Ishikawa (cell line): Measurements from ENCODE around the gene EPB41L2.

Experiments used
- EP300 ChIP-seq: IDR thresholded peaks from 2 replicates; pipeline ENCODE4 v1.6.1; 2012; ENCODE audit warnings: borderline replicate concordance
- TAF1 ChIP-seq: IDR thresholded peaks from 2 replicates; pipeline ENCODE4 v1.6.1; 2012; ENCODE audit warnings: low read depth, mild to moderate bottlenecking
- TCF12 ChIP-seq: IDR thresholded peaks from 2 replicates; pipeline ENCODE4 v1.6.1; 2012; ENCODE audit warnings: low read depth
- TEAD4 ChIP-seq: IDR thresholded peaks from 2 replicates; pipeline ENCODE4 v1.6.1; 2012
- TF ChIP-seq, protein P1 (sequence below): IDR thresholded peaks from 2 replicates; pipeline ENCODE4 v1.6.1; 2012; ENCODE audit warnings: low read depth, mild to moderate bottlenecking
- TF ChIP-seq, protein P2 (sequence below): IDR thresholded peaks from 2 replicates; pipeline ENCODE4 v1.6.1; 2012

DNA sequence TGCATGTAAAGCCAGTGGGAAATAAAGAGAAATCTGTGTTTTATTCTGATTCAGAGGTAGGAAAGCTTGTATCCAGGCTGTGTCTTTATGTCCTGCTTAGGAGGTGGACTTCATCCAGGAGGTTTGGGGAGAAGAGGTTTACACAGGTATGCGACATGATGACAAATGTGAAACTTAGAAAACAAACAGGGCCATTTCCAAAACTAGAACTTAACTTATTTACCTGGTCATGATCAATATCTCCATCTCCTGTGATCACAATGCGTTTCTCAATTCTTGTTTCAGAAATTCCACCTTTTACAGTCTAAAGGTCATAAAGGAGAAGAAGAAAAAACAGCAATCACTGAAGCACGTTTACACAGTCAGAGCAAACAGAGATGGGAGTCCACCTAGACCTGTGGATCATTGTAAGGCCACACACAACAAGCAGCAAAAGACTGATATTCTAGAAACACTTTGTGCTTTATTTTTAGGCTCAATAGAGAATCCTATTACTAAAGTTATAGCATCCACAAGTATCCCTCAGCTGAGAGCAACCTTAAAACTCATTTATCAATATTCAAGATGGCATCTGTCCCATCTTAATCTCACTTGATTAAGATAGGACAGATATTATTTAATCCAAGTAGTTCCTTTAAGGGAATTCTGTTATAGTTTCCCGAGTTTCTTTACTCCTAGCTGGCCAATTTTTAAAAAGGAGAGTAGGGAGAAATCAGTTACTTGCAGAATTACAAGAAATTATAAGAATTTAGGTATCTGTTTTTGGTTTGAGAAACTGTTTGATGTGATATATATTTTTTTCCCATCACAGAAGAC, 199.4 kb downstream of the EPB41L2 start:
- TF ChIP-seq, protein P1, sequence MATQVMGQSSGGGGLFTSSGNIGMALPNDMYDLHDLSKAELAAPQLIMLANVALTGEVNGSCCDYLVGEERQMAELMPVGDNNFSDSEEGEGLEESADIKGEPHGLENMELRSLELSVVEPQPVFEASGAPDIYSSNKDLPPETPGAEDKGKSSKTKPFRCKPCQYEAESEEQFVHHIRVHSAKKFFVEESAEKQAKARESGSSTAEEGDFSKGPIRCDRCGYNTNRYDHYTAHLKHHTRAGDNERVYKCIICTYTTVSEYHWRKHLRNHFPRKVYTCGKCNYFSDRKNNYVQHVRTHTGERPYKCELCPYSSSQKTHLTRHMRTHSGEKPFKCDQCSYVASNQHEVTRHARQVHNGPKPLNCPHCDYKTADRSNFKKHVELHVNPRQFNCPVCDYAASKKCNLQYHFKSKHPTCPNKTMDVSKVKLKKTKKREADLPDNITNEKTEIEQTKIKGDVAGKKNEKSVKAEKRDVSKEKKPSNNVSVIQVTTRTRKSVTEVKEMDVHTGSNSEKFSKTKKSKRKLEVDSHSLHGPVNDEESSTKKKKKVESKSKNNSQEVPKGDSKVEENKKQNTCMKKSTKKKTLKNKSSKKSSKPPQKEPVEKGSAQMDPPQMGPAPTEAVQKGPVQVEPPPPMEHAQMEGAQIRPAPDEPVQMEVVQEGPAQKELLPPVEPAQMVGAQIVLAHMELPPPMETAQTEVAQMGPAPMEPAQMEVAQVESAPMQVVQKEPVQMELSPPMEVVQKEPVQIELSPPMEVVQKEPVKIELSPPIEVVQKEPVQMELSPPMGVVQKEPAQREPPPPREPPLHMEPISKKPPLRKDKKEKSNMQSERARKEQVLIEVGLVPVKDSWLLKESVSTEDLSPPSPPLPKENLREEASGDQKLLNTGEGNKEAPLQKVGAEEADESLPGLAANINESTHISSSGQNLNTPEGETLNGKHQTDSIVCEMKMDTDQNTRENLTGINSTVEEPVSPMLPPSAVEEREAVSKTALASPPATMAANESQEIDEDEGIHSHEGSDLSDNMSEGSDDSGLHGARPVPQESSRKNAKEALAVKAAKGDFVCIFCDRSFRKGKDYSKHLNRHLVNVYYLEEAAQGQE: no peak
- TF ChIP-seq TAF1 (no peak), EP300 (no peak), TEAD4 (no peak), TCF12 (no peak)
- TF ChIP-seq, protein P2, sequence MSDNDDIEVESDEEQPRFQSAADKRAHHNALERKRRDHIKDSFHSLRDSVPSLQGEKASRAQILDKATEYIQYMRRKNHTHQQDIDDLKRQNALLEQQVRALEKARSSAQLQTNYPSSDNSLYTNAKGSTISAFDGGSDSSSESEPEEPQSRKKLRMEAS: no peak
